GM10266 (cell line): Measurements from ENCODE around the gene ING2.
"Not testable (repeated sequence)": the region's sequence is repeated elsewhere in the genome, so short reads cannot be mapped to it uniquely, and the experiment has no call there.

Source experiments
- DNase-seq: peaks from one replicate; pipeline ENCODE4 v3.0.0; 2012; ENCODE audit errors: extremely low spot score
- TF ChIP-seq, protein P1 (sequence below): IDR thresholded peaks from 2 replicates; pipeline ENCODE4 v1.5.1; 2012; ENCODE audit warnings: mild to moderate bottlenecking, low read depth; ENCODE audit not compliant: control insufficient read depth, insufficient read depth; ENCODE audit errors: missing control alignments

ING2 gene

DNA sequence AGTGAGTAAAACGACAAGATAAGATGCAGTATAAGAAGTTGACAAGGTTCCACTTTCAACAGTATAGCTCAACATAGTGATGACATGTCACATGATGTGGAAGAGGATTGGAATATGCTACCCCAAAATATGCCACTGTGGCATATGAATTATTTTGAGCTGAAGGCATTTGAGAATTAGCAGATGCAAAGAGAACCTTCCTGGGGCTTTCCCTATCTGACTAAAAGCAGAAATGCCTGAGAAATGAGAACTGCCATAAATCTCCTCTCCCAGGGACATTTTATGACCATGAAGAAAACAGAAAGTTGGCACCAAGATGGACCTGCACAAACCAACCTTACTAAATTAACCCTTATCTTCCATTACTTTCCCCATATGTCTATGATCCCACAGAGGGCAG lies 35.6 kb upstream of the ING2 start:
- DNase-seq, result no peak
- TF ChIP-seq, protein P1, sequence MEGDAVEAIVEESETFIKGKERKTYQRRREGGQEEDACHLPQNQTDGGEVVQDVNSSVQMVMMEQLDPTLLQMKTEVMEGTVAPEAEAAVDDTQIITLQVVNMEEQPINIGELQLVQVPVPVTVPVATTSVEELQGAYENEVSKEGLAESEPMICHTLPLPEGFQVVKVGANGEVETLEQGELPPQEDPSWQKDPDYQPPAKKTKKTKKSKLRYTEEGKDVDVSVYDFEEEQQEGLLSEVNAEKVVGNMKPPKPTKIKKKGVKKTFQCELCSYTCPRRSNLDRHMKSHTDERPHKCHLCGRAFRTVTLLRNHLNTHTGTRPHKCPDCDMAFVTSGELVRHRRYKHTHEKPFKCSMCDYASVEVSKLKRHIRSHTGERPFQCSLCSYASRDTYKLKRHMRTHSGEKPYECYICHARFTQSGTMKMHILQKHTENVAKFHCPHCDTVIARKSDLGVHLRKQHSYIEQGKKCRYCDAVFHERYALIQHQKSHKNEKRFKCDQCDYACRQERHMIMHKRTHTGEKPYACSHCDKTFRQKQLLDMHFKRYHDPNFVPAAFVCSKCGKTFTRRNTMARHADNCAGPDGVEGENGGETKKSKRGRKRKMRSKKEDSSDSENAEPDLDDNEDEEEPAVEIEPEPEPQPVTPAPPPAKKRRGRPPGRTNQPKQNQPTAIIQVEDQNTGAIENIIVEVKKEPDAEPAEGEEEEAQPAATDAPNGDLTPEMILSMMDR, result no peak

DNA sequence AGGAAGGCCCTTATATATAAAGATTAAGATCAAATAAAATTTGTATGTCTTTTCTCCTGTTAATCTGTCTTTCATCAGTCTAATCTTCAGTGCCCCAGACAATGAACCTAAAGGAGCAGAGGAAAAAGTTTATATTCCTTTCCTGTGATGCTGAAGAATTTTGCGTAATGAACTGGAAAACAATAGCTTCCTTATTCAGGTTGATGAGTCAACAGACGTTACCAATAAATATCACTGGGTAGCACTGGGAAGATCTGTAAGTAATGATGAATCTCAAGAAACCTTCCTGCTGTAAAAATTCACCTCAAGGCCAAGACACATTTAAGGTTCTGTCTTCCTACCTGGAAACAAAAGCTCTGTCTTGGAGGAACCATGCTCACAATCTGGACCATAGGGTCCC lies 34.9 kb upstream of the ING2 start:
- DNase-seq, result no peak
- TF ChIP-seq, protein P1, result no peak

- TF ChIP-seq, protein P1, result no peak
- no peak for DNase-seq
These were observed 34.0 kb upstream of the ING2 start for GRCh38 chr4:183470821-183471220.

DNA sequence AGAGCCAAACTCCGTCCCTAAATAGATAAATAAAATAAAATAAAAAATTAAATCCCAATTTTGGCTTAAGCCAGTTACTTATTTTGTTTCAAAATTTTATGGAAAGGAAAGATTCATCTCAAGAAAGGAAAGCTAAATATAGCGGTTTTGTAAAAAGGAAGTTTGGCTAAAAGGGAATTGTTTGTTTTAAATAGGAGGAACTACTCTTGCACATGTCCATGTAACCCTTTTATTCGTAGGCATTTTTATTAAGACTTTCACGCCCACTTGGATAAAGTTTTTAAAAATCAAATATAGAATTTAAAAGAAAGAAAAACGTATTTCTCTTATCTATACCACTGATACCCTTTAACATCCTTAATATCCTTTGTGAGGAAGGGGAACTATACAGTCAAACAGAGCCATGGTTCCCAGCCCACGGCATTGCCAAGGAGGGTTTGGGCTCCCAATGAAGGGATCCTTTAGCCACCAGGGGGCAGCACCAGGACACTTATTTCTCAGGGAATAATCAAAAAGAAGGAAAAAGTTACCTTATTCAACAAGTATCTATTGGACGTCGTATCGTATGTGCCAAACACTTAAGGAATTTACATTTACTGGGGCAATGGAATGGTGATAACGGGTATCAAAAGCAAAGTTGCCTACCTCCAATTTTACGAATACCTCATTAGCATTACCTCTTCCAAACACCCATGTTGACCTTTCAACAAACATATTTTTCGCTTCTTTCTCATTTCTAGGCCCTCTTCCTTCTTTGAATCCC lies 32.7 kb upstream of the ING2 start:
- peak; percentile 76 for DNase-seq

DNA sequence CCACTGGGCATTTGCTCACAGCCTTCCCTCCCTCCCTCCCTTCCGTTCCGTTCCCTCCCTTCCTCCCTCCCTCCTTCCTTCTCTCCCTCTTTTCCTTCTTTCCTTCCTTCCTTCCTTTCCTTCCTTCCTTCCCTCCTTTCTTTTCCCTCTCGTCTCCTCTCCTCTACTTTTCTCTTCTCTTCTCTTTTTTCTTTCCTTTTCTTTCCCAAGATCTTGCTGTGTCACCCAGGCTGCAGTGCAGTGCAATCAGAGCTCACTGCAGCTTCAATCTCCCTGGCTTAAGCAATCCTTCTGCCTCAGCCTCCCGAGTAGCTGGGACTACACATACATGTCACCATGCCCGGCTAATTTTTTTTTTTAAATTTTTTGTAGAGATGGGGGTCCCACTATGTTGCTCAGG lies 26.7 kb upstream of the ING2 start:
- DNase-seq, result no peak
- TF ChIP-seq, protein P1, result no peak

More for the DNA sequence above, 32.7 kb upstream of the ING2 start:
- TF ChIP-seq, protein P1, result peak; percentile 89

DNA sequence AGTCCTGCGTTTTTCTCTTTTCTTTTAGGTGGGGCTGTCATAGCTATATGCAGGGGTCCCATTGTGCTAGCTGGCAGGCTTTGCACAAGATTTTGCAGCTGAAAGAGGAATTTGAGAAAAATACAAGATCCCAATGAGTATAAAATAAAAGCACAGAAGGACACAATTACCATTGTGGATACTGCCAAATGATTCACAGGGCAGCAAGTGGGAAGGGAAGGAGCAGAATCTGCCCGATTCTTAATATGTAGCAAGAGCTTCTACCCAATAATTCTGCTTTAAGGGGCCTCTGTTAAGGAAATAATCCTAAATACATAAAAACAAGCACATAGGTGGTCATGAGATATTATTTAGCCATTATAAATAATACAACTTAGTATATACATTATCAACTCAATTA lies 25.9 kb upstream of the ING2 start:
- TF ChIP-seq, protein P1, result no peak
- no peak for DNase-seq

DNA sequence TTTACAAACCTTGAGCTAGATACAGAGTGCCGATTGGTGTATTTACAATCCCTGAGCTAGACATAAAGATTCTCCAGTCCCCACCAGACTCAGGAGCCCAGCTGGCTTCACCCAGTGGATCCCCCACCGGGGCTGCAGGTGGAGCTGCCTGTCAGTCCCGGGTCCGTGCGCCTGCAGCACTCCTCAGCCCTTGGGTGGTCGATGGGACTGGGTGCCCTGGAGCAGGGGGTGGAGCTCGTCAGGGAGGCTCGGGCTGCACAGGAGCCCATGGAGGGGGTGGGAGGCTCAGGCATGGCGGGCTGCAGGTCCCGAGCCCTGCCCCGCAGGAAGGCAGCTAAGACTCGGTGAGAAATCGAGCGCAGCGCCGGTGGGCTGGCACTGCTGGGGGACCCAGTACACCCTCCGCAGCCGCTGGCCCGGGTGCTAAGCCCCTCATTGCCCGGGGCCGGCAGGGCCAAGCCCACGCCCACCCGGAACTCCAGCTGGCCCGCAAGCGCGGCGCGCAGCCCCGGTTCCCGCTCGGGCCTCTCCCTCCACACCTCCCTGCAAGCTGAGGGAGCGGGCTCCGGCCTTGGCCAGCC lies 22.3 kb upstream of the ING2 start:
- DNase-seq, result not testable (repeated sequence)
